Measurements from ENCODE around the gene MTTP.

Gene MTTP

DNA sequence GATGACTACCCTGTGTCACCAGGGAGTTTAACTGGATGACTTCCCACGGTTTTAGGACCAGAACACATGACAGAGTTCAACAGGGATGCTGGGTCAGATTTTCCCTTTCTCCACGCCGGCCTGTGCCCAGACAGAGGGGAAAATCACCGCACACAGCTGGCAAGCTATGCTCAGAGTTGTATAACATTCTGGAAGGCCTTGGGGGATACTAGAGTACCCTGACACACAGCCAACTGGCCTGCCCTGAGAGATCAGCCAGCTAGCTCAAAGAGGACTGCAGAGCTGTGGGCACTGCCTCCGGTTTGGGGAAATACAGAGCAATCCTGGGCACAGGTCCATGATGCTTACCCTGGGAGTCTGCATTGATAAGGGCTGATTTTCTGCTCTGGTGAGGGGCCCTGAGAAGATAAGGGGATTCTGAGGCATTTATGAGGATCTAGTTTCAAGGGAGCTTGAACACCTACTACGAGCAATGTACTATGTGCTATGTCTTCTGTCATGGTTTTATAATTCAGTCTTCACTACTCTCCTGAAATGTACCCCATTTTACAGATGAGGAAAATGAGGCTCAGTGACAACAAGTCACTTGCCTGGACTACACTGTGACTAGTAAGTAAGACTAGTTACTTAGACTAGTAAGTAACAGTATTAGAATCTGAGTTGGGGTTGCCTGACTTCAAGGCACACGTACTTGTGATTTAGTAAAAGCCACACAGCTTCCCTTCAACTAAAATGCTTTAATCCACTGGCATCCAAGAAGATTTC lies 68.3 kb downstream of the MTTP start:
- DNase-seq: no peak

GRCh38 chr4:99644453-99644852 lies 69.8 kb downstream of the MTTP start:
- no peak for DNase-seq

DNA sequence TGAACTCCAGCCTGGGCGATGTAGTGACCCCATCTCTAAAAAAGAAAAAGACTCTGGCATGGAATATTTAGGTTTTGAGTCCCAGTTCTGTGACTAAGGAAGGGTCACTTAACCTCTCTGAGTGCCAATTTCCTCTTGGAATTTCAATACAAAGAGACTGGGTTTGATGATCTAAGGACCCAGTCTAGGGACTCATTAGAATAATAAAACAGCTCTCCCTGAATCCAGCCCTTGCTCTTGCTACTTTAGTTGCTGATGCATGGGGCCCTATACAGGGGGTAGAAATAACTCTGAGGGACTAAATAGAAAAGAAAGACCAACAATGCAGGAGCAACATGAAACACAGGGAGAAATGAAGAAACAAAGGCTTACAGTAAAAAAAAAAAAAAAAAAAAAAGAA lies 70.4 kb downstream of the MTTP start:
- DNase-seq: no peak

GRCh38 chr4:99645638-99646037 lies 71.0 kb downstream of the MTTP start:
- DNase-seq: no peak

- no peak for DNase-seq
Measured at GRCh38 chr4:99647071-99647470, 72.4 kb downstream of the MTTP start.

DNA sequence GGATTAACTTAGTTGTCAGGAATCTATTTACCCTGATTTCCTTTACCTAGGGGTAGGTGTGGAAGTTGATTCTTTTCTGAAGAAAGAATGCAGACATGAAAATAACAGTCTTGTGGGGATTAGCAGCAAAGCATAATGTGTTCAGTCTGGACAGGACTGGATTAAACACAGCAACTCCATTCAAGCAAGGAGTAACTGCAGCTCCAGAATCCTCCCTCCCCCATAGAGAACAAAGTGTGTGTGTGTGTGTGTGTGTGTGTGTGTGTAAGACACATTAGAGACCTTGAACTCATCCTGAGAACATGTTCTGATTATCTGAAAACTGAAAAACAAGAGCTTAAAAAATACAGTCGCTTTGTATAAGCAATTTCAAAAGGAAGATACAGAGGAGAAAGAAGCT lies 73.7 kb downstream of the MTTP start:
- no peak for DNase-seq

DNA sequence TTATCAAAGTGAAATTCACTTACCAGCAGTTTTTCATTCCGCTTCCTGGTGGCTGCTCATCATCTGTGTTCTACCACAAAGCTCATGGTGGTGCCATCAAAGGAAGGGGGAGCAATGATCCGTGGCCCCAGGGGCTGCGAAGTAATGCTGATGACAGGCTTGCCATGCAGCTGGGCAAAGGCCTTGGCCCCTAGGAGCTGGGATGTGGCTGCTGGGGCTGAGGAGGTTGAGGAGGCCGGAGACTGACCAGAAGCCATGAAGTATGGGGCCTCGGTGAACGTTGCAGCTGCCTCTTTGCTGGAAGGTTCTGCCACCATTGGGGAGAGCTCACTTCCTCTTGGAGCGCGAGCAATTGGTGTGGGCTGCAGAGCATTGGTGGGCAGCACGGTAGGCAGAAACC lies 74.6 kb downstream of the MTTP start:
- DNase-seq: no peak

DNA sequence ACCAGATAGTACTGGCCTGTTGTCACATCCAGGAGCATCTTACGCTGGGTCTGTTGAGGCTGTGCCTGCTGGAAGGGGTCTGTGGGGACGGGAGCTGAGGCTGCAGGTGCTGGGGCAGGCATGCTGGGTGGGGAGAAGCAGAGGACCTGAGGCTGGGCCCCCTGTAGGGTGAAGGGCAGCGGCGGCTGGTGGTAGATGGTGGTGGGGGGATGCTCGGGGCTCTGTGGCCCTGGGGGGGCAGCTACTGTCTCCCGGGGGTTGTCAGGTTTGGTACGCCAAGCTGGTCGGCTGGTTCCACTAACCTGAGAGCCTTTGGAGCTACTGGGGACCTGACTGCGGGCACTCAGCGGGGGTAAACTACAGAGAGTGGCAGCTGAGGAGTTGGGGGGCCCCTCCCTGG lies 75.2 kb downstream of the MTTP start:
- no peak for DNase-seq

- DNase-seq: no peak
Measured at GRCh38 chr4:99651016-99651769, 76.6 kb downstream of the MTTP start.

DNA sequence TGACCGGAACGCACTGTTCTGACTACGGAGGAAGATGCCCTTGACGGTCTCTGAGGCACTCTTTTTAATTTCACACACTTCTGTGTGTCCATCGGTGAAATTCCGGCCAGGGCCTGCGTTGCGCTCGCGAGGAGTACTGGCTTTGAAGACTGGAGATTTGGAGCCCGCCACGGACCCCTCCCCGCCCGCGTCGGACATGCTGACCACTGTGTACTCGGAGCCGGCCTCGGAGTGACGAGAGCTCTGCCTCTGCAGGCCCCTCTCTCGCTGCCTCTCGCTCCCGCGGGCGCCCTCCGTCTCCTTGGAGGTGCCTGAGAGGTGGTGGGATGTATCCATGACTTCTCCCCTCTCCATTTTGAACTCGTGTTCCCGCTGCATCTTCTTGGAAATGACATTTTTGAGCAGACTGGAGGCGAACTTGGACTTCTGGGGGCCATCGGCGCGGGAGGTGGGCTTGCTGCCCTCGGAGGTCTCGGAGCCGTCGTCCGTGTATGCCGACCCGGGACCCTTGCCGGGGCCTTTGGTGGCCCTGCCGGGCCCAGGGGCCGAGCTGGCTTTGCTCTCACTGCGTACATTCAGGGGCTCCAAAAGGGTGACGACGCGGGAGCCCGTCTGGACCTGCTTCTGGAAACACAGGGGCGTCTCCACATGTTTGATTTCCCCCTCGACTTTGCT lies 77.3 kb downstream of the MTTP start:
- no peak for DNase-seq

- no peak for DNase-seq
Measured at GRCh38 chr4:99652596-99653436, 78.2 kb downstream of the MTTP start.

DNA sequence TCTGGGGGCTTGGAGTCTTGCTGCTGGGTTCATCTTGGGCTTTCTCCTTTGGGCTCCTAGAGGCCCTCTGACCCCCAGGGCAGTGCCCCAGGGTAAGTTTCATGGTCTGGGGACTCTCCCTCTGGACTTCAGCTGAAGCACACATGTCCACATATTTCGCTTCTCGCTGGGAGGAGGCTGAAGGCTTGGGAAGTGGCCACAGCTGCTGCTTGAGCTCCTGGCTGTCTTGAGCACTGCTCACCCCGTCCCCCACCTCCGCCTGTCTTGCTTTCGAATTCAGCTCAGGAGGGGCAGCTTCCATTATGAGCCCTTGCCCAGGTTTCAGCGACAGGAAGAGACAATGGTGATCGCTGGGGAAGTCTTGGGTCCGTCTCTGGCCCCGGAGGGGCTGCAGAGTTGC lies 79.3 kb downstream of the MTTP start:
- DNase-seq: no peak

DNA sequence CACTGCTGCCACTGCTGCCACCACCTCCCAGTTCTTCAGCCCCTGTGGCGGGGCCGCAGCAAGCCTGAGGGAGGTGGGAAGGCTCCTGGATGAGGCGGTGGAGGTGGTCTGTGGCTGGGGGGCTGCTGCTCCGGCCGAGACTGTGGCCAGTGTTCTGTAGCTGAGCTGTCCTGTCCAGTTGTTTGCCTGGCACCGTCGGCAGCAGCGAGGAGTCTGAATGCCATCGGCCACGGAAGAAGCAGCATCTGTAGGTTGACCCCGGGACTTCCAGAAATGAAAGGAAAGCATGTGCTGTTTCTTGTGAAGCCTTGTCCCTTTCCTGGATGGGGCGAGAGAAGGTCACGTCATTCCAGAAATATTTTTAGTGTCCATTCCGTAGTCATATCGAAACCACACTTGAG lies 79.7 kb downstream of the MTTP start:
- DNase-seq: no peak

- no peak for DNase-seq
Measured at GRCh38 chr4:99655308-99656081, 80.9 kb downstream of the MTTP start.

DNA sequence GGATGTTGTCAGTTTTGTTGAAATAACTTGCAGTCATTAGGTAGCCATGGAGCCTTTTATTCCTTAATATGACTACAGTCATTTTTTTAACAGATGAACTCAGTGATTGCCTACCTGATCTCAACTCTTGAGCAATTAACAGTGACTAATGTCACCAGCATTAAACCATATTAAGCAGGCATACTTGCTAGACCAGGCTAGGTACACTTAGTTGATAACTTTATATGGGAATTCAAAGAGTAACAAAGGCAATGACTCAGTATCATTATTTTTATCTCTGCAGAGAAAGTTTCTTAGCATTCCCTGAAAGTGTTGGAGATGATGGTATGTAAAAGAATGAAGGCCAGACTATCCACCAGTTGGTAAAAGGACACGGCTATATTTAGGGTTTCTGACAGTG lies 83.2 kb downstream of the MTTP start, which contains the start of gene C4orf54:
C4orf54 (minus strand) TSS at position 31 of the 400 bp plus-strand sequence. CDS start 3,180 bp downstream, outside the sequence.
- DNase-seq: no peak

- no peak for DNase-seq
Measured at GRCh38 chr4:99658666-99659065, 84.0 kb downstream of the MTTP start.

GRCh38 chr4:99661907-99662306 lies 87.3 kb downstream of the MTTP start:
- DNase-seq: no peak

- DNase-seq: no peak
Measured at GRCh38 chr4:99664716-99665115, 90.1 kb downstream of the MTTP start.

DNA sequence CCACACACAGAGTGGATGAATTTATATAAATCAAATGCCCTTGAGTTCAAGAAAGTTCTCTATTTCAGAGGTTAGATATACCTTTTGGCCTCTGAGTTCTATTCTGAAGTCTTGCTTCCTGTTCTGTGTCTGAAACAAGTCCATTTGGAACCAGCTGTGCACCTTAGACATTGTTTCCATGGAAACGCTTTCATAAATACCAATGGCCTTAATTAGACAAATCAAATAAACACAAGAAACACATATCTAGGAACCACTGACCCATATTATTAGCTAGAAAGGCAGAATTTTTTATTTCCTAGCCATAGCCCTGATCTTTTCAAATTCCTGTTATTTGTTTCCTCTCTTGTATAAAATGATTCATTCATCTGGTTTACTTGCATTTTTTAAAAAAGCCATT lies 91.4 kb downstream of the MTTP start:
- DNase-seq: no peak

- no peak for DNase-seq
Measured at GRCh38 chr4:99668472-99668871, 93.8 kb downstream of the MTTP start.

DNA sequence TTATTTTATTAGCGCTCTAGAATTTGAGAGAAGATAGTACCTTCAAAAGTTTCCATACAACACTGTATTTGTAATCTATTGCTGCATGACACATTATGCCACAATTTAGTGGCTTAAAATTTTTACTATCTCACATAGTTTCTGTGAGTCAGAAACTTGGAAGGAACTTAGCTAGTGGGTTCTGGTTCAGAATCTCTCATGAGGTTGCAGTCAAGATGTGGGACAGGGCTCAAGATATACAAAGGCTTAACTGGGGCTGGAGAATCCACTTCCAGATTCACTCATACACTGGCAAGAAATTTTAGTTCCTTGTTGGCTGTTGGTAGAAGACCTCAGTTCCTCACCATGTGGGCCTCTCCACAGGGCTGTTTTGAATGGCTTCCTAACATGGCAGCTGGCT lies 94.5 kb downstream of the MTTP start:
- no peak for DNase-seq
